Neuron (in vitro differentiated cells): ENCODE measurements around the gene EHBP1L1.

ENCODE experiments used
- H2AFZ ChIP-seq: one replicate; pipeline ENCODE4 v1.6.1; 2013; ENCODE audit warnings: low read depth, mild to moderate bottlenecking, inconsistent platforms, low read length, moderate library complexity
- H3K27me3 ChIP-seq: one replicate; pipeline ENCODE4 v1.6.1; 2013; ENCODE audit warnings: low read length; ENCODE audit not compliant: insufficient read depth
- H3K36me3 ChIP-seq: one replicate; pipeline ENCODE4 v1.6.1; 2013; ENCODE audit warnings: low read length; ENCODE audit not compliant: insufficient read depth
- H3K4me1 ChIP-seq: one replicate; pipeline ENCODE4 v1.6.1; 2013; ENCODE audit warnings: low read length; ENCODE audit not compliant: insufficient read depth
- H3K4me3 ChIP-seq: 2 replicates; pipeline ENCODE4 v1.5.1; 2013; ENCODE audit warnings: mild to moderate bottlenecking, low read length, moderate library complexity
- H3K9me3 ChIP-seq: one replicate; pipeline ENCODE4 v1.6.1; 2013; ENCODE audit warnings: low read length

EHBP1L1 gene

GRCh38 chr11:65538915-65539743 lies 36.7 kb upstream of the EHBP1L1 start:
- H3K4me3 ChIP-seq = no peak overlapping the region
- H2AFZ ChIP-seq = no peak overlapping the region
- peaks cover 49% of the 10 kb centered on the region for H3K36me3 ChIP-seq
- H3K27me3 ChIP-seq = no peaks in the 10 kb centered on the region
- no peaks in the 10 kb centered on the region for H3K9me3 ChIP-seq
- H3K4me1 ChIP-seq = no peaks in the 10 kb centered on the region

- Histone ChIP-seq H3K27me3 (no peaks in the 10 kb centered on the region), H3K9me3 (no peaks in the 10 kb centered on the region), H3K4me1 (no peaks in the 10 kb centered on the region), H2AFZ (no peak overlapping the region), H3K4me3 (no peak overlapping the region), H3K36me3 (peaks cover 47% of the 10 kb centered on the region)
Measured at GRCh38 chr11:65539744-65540289, 36.0 kb upstream of the EHBP1L1 start.

- Histone ChIP-seq H3K9me3 (no peaks in the 10 kb centered on the region), H3K4me1 (no peaks in the 10 kb centered on the region), H3K4me3 (no peak overlapping the region), H3K27me3 (no peaks in the 10 kb centered on the region), H3K36me3 (peaks cover 40% of the 10 kb centered on the region), H2AFZ (no peak overlapping the region)
Measured at GRCh38 chr11:65540290-65541092, 35.4 kb upstream of the EHBP1L1 start.

GRCh38 chr11:65541093-65541982 lies 34.5 kb upstream of the EHBP1L1 start:
- Histone ChIP-seq H3K4me1 (no peaks in the 10 kb centered on the region), H3K4me3 (no peak overlapping the region), H3K36me3 (peaks cover 32% of the 10 kb centered on the region), H3K9me3 (no peaks in the 10 kb centered on the region), H2AFZ (no peak overlapping the region), H3K27me3 (no peaks in the 10 kb centered on the region)

- Histone ChIP-seq H3K4me3 (no peak overlapping the region), H3K27me3 (no peaks in the 10 kb centered on the region), H3K36me3 (peaks cover 17% of the 10 kb centered on the region)
Measured at GRCh38 chr11:65542738-65543390, 33.0 kb upstream of the EHBP1L1 start.

GRCh38 chr11:65545853-65546216 lies 30.0 kb upstream of the EHBP1L1 start:
- Histone ChIP-seq H3K9me3 (no peaks in the 10 kb centered on the region), H3K27me3 (no peaks in the 10 kb centered on the region), H3K36me3 (peaks cover 5% of the 10 kb centered on the region), H3K4me1 (no peaks in the 10 kb centered on the region), H2AFZ (no peak overlapping the region), H3K4me3 (no peak overlapping the region)

More at GRCh38 chr11:65542738-65543390, 33.0 kb upstream of the EHBP1L1 start:
- Histone ChIP-seq H3K4me1 (no peaks in the 10 kb centered on the region), H3K9me3 (no peaks in the 10 kb centered on the region), H2AFZ (no peak overlapping the region)

- no peaks in the 10 kb centered on the region for H3K4me1 ChIP-seq
- H3K4me3 ChIP-seq = no peak overlapping the region
- no peaks in the 10 kb centered on the region for H3K27me3 ChIP-seq
- no peak overlapping the region for H2AFZ ChIP-seq
- H3K9me3 ChIP-seq = no peaks in the 10 kb centered on the region
- peaks cover 5% of the 10 kb centered on the region for H3K36me3 ChIP-seq
Measured at GRCh38 chr11:65546217-65546958, 29.5 kb upstream of the EHBP1L1 start.

GRCh38 chr11:65547446-65548125 lies 28.3 kb upstream of the EHBP1L1 start:
- Histone ChIP-seq H3K4me3 (no peak overlapping the region), H3K9me3 (no peaks in the 10 kb centered on the region), H3K27me3 (no peaks in the 10 kb centered on the region), H3K36me3 (peaks cover 5% of the 10 kb centered on the region), H2AFZ (no peak overlapping the region), H3K4me1 (no peaks in the 10 kb centered on the region)

GRCh38 chr11:65548395-65548794 lies 27.5 kb upstream of the EHBP1L1 start:
- Histone ChIP-seq H3K4me1 (no peaks in the 10 kb centered on the region), H3K27me3 (no peaks in the 10 kb centered on the region), H3K36me3 (peaks cover under 1% of the 10 kb centered on the region), H3K9me3 (no peaks in the 10 kb centered on the region), H2AFZ (no peak overlapping the region), H3K4me3 (no peak overlapping the region)

- H3K4me3 ChIP-seq = no peak overlapping the region
- no peaks in the 10 kb centered on the region for H3K4me1 ChIP-seq
- H3K27me3 ChIP-seq = no peaks in the 10 kb centered on the region
- H3K9me3 ChIP-seq = no peaks in the 10 kb centered on the region
- no peaks in the 10 kb centered on the region for H3K36me3 ChIP-seq
- H2AFZ ChIP-seq = no peak overlapping the region
Measured at GRCh38 chr11:65549096-65549495, 26.8 kb upstream of the EHBP1L1 start.

GRCh38 chr11:65551572-65552387 lies 24.1 kb upstream of the EHBP1L1 start:
- no peaks in the 10 kb centered on the region for H3K27me3 ChIP-seq
- H2AFZ ChIP-seq = no peak overlapping the region
- no peak overlapping the region for H3K4me3 ChIP-seq
- H3K4me1 ChIP-seq = peaks cover 12% of the 10 kb centered on the region
- H3K36me3 ChIP-seq = no peaks in the 10 kb centered on the region
- H3K9me3 ChIP-seq = no peaks in the 10 kb centered on the region
